ENCODE measurements around the gene UBXN2A. TPM values are rescaled to one million over a fixed set of nuclear protein-coding genes. Genes with fewer than 3 reads are reported as not detected.
"Not testable (repeated sequence)": the region's sequence is repeated elsewhere in the genome, so short reads cannot be mapped to it uniquely, and the experiment has no call there.

Gene UBXN2A
- total RNA-seq, 1 experiment from 2014 or later: 39.9 TPM

DNA sequence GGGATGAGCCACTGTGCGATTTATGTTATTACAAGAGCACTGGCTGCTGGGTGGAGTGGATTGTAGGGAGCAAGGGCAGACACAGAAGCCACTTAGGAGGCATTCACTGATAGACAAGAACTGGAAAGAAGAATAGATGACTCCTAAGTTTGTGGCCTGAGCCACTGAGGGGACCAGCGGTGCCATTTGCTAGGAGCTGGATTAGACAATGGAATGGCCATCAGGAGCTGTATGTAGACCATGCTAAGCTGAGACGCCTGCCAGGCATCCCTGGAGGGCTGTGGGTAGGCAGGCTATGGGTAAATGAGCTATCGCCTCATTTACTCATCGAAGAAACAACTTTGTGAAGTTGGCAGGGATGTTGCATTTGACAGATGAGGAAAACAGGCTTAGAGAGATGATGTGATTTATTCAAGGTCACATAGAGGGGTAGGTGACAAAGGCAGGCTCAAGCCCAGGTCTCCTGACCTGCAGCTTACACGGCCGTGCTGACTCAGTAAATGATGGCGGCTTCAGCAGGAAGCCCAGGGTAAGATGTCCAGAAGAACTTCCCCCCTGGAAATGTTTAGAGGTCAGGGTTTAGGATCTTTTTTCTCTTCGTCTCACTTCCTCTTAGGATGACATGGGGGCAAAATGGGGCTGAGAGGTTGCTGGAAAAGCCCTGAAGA lies 72.4 kb downstream of the UBXN2A start:
- Histone ChIP-seq H3K4me1 (peaks cover 2% of the 10 kb centered on the region; the same call in 1 of the 2 replicates), H3K9me3 (replicated peaks) (no peaks in the 10 kb centered on the region), H3K4me3 (no peak overlapping the region), H3K27ac (no peak overlapping the region), H3K36me3 (no peaks in the 10 kb centered on the region), H3K27me3 (no peaks in the 10 kb centered on the region)
- no peak for DNase-seq

GRCh38 chr2:24014902-24015301 lies 74.6 kb downstream of the UBXN2A start:
- not testable (repeated sequence) for H3K27ac ChIP-seq; DNase-seq; H3K4me3 ChIP-seq; H3K9me3 ChIP-seq (replicated peaks); H3K27me3 ChIP-seq; H3K4me1 ChIP-seq; H3K36me3 ChIP-seq

- DNase-seq: no peak
- Histone ChIP-seq H3K36me3 (no peaks in the 10 kb centered on the region), H3K27ac (no peak overlapping the region), H3K27me3 (no peaks in the 10 kb centered on the region), H3K4me3 (no peak overlapping the region), H3K9me3 (replicated peaks) (no peaks in the 10 kb centered on the region), H3K4me1 (peaks cover 2% of the 10 kb centered on the region; the same call in 1 of the 2 replicates)
Observed at GRCh38 chr2:24015562-24016375, 75.5 kb downstream of the UBXN2A start.

GRCh38 chr2:24016376-24016761 lies 76.1 kb downstream of the UBXN2A start:
- H3K36me3 ChIP-seq: no peaks in the 10 kb centered on the region
- H3K4me1 ChIP-seq: peaks cover 2% of the 10 kb centered on the region; the same call in 1 of the 2 replicates
- H3K4me3 ChIP-seq: no peak overlapping the region
- H3K27me3 ChIP-seq: no peaks in the 10 kb centered on the region
- no peaks in the 10 kb centered on the region for H3K9me3 ChIP-seq (replicated peaks)
- no peak for DNase-seq
- no peak overlapping the region for H3K27ac ChIP-seq

GRCh38 chr2:24016853-24017703 lies 76.8 kb downstream of the UBXN2A start:
- Histone ChIP-seq H3K27me3 (no peaks in the 10 kb centered on the region), H3K4me3 (no peak overlapping the region), H3K36me3 (no peaks in the 10 kb centered on the region), H3K9me3 (replicated peaks) (no peaks in the 10 kb centered on the region), H3K4me1 (peaks cover 2% of the 10 kb centered on the region; the same call in 1 of the 2 replicates), H3K27ac (no peak overlapping the region)
- DNase-seq: no peak

GRCh38 chr2:24017711-24018110 lies 77.4 kb downstream of the UBXN2A start:
- no peak overlapping the region for H3K4me3 ChIP-seq
- H3K4me1 ChIP-seq: peaks cover 2% of the 10 kb centered on the region; the same call in 1 of the 2 replicates
- DNase-seq: no peak
- H3K27me3 ChIP-seq: no peaks in the 10 kb centered on the region
- H3K36me3 ChIP-seq: peaks cover 5% of the 10 kb centered on the region; the same call in 1 of the 2 replicates
- H3K27ac ChIP-seq: no peak overlapping the region
- H3K9me3 ChIP-seq (replicated peaks): no peaks in the 10 kb centered on the region

GRCh38 chr2:24018241-24018640 lies 78.0 kb downstream of the UBXN2A start:
- Histone ChIP-seq H3K9me3 (replicated peaks) (no peaks in the 10 kb centered on the region), H3K27ac (no peak overlapping the region), H3K27me3 (no peaks in the 10 kb centered on the region), H3K4me1 (peaks cover 2% of the 10 kb centered on the region; the same call in 1 of the 2 replicates), H3K4me3 (no peak overlapping the region), H3K36me3 (peaks cover 10% of the 10 kb centered on the region; the same call in 1 of the 2 replicates)
- no peak for DNase-seq

GRCh38 chr2:24019729-24020128 lies 79.5 kb downstream of the UBXN2A start:
- Histone ChIP-seq H3K9me3 (replicated peaks) (no peaks in the 10 kb centered on the region), H3K36me3 (peaks cover 12% of the 10 kb centered on the region; the same call in 1 of the 2 replicates), H3K27me3 (no peaks in the 10 kb centered on the region), H3K4me3 (no peak overlapping the region), H3K27ac (no peak overlapping the region), H3K4me1 (peaks cover 2% of the 10 kb centered on the region; the same call in 1 of the 2 replicates)
- no peak for DNase-seq

- Histone ChIP-seq H3K27ac (no peak overlapping the region), H3K9me3 (replicated peaks) (no peaks in the 10 kb centered on the region), H3K4me3 (no peak overlapping the region), H3K36me3 (peaks cover 12% of the 10 kb centered on the region; the same call in 1 of the 2 replicates), H3K27me3 (no peaks in the 10 kb centered on the region), H3K4me1 (peaks cover 2% of the 10 kb centered on the region; the same call in 1 of the 2 replicates)
- no peak for DNase-seq
Observed at GRCh38 chr2:24020244-24020643, 80.0 kb downstream of the UBXN2A start.

DNA sequence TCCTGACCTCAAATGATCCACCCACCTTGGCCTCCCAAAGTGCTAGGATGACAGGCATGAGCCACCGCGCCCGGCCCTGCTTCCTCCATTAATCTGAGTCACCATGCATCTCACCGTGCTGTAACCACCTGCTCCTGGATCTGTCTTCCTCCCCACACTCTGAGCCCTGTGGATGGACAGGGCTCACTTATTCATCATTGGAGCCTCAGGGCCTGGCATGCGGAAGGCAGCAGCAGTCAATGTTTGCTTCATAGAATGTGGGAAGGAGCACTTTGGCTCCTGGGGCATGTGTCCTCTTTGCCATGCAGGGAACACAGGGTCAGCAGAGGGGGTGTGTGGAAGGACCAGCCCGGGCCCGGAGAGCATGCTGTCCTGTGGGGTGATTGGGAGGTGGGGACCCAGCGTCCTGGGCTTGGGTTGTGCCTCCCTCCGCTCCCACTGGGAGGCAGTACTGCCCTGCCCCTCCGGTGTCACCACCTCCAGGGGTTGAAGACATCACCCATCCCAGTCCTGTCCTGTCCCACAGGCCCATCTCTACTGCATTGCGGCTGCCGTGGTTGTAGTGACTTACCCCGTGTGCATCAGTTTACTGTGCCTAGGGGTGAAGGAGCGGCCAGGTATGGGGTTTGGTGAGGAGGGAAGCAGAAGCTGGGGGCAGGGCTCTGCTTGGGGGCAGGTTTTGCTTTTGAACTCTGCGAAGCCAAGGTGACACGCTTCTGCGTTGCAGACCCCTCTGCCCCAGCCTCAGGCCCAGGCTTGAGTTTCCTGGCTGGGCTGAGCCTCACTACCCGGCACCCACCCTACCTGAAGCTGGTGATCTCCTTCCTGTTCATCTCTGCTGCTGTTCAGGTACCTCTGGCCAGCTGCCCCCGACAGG lies 81.1 kb downstream of the UBXN2A start:
- no peak overlapping the region for H3K4me3 ChIP-seq
- no peaks in the 10 kb centered on the region for H3K4me1 ChIP-seq
- H3K27ac ChIP-seq: no peak overlapping the region
- no peaks in the 10 kb centered on the region for H3K9me3 ChIP-seq (replicated peaks)
- H3K36me3 ChIP-seq: peaks cover 14% of the 10 kb centered on the region
- no peaks in the 10 kb centered on the region for H3K27me3 ChIP-seq
- peak; percentile 44 to 59 for DNase-seq

- H3K36me3 ChIP-seq: peaks cover 22% of the 10 kb centered on the region
- no peak overlapping the region for H3K4me3 ChIP-seq
- no peak for DNase-seq
- H3K4me1 ChIP-seq: no peaks in the 10 kb centered on the region
- no peaks in the 10 kb centered on the region for H3K9me3 ChIP-seq (replicated peaks)
- H3K27me3 ChIP-seq: no peaks in the 10 kb centered on the region
- H3K27ac ChIP-seq: no peak overlapping the region
Observed at GRCh38 chr2:24022324-24022974, 82.2 kb downstream of the UBXN2A start.

DNA sequence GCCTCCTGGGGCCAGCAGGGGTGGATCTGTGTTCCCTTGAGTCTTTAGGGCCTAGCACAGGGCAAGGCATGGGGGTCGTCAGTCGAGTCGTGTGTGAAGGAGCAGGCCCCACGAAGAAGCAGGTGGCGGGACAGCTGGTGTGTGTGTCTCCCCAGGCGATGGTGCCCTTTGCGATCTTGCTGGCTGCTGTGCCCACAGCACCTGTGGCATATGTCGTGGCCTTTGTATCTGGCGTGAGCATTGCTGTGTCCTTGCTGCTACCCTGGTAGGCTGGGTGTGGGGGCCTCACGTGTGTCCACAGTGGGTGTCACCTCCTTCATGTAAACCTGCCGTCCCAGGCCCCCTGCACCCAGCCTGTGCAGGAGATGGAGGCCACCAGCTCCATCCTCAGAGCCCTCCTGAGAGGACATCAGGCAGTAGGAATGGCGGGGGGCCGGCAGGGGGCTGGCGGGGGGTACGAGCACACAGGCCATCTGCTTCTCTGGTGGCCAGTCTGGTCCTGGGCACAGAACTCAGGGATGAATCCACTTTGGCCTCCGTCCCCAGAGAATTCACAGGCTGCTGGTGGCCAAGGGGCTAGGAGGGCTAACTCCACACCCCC lies 82.8 kb downstream of the UBXN2A start:
- Histone ChIP-seq H3K36me3 (peaks cover 25% of the 10 kb centered on the region), H3K4me3 (no peak overlapping the region), H3K27ac (no peak overlapping the region), H3K9me3 (replicated peaks) (no peaks in the 10 kb centered on the region), H3K27me3 (no peaks in the 10 kb centered on the region), H3K4me1 (no peaks in the 10 kb centered on the region)
- DNase-seq: no peak

GRCh38 chr2:24024018-24024417 lies 83.8 kb downstream of the UBXN2A start:
- Histone ChIP-seq H3K4me3 (no peak overlapping the region), H3K27ac (no peak overlapping the region), H3K4me1 (no peaks in the 10 kb centered on the region), H3K36me3 (peaks cover 31% of the 10 kb centered on the region), H3K27me3 (no peaks in the 10 kb centered on the region), H3K9me3 (replicated peaks) (no peaks in the 10 kb centered on the region)
- DNase-seq: no peak

Data from SJCRH30 (cell line).